SIG-M5 treated with dmso at 0.1 percent for 504 hours (cell line): ENCODE data around the gene PLEKHH3.
"Not testable (repeated sequence)": the region's sequence is repeated elsewhere in the genome, so short reads cannot be mapped to it uniquely, and the experiment has no call there.

Source experiments
- DNase-seq: peaks from one replicate; lab custom pipeline; 2025; ENCODE audit not compliant: unreplicated experiment; lab: John Stamatoyannopoulos, UW

The PLEKHH3 gene

DNA sequence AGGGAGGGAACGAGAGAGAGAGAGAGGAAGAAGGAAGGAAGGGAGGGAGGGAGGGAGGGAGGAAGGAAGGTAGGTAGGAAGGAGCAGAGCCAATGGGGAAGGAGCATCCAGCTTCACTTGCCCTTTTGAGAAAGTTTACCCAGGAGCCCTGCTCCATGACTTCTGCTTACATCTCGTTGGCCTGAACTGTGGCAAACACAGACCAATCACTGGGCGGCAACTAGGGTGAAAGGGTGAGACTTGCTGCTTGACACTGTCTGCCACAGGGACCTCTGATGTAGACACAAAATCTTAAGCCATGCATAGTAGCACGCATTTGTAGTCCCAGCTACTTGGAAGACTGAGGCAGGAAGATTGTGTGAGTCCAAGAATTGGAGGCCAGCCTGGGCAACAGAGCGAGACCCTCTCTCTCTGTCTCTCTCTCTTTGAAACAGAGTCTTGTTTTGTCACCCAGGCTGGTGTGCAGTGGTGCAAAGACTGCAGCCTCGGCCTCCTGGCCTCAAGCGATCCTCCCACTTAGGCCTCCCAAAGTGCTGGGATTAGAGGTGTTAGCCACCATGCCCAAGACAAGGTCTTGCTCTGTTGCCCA, 37.2 kb downstream of the PLEKHH3 start:
- DNase-seq: peak; percentile 26

DNA sequence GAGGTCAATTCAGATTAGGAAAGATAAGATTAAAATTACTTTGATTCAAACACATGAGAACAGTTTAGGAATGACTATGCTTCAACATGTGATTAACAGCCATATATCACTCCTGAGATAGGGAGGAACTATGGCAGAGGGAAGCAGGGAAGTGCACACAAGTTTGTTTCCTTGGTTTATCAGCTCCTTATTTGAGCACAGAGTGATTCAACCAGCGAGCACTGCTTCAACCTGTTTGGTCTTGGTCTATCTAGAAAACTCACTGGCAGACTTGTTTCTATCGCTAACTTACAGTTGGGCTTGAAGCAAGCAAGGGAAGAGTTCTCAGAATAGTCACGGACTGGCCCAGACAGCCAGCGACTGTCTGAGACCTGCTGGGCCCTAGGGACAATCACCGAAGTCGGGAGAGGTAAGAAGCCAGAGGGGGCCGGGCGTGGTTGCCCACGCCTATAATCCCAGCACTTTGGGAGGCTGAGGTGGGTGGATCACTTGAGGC, 43.8 kb downstream of the PLEKHH3 start:
- no peak for DNase-seq

DNA sequence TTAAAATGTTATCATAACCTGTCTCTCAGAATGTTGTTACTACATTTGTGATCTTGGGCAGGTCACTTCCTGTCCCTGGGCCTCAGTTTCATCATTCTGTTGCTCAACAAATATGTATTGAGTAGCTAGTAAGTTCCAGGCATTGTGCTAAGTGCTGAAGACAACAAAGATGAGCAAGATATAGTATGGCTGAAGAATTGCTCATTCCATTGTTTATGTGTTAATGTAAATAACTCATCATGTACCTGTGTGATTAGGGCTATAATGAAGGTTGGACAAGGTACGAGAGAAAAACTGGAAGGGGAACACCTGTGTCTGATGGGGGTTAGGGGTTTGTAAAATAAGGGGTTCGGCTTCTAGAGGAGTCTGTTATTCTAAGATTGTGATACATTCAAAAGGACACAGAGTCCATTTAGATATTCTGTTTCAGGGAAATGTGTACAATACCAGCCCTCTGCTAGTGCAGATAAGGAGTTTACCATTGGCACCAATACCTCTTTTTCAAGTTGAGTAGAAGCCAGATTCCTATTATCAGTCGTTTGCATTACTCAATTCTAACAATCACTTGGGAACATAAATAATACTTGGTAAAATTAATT, 47.3 kb downstream of the PLEKHH3 start:
- no peak for DNase-seq

DNA sequence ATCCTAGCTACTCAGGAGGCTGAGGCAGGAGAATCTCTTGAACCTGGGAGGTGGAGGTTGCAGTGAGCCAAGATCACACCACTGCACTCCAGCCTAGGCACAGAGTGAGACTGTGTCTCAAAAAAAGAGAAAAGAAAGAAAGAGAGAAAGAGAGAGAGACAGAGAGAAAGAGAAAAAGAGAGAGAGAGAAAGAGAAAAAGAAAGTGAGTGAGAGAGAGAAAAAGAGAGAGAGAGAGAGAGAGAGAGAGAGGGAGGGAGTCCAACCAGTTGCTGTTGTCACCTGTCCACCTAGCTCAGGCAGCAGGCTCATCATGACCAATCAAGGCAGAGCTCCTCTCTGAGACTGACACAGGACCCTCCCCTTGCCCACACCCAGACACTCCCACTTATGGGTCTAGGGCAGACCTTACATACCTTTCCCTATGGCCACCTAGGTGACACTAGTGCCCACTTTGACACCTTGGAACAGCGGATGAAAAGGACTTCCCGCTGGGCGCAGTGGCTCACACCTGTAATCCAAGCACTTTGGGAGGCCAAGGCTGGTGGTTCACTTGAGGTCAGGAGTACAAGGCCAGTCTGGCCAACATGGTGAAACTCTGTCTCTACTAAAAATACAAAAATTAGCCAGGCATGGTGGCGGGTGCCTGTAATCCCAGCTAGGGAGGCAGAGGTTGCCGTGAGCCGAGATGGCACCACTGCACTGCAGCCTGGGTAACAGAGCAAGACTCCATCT, 49.6 kb downstream of the PLEKHH3 start:
- DNase-seq: not testable (repeated sequence)

DNA sequence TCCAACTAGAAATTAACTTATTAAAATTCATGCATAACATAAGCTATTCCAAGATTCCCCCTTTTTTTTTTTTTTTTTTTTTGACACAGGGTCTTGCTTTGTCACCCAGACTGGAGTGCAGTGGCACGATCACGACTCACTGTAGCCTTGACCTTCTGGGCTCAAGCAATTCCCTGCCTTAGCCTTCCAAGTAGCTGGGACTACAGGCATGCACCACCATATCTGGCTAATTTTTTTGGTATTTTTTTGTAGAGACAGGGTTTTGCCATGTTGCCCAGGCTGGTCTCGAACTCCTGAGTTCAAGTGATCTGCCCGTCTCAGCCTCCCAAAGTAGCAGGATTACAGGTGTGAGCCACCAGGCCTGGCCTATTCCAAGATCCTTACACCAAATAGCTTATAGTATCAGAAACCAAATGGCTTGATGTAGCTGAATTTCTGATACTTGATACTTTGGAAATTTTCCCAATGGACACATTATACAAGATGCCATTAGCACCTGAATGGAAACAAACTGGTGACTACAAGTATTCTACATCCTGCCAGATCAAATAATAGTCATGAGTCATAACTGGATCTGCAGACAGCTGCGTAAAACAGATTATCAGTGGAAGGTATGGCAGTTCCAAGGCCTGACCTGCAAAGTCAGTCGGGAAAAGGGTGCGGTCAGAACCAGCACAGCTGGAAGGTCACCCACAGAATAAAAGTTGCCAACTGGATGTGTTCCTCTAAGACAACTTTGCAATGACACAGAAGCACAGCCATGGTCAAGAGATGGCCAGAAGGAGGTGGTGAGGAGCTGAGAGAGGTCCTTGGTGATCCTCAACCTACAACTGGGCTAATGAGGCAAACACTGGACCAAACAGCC, 52.8 kb downstream of the PLEKHH3 start:
- DNase-seq: no peak

DNA sequence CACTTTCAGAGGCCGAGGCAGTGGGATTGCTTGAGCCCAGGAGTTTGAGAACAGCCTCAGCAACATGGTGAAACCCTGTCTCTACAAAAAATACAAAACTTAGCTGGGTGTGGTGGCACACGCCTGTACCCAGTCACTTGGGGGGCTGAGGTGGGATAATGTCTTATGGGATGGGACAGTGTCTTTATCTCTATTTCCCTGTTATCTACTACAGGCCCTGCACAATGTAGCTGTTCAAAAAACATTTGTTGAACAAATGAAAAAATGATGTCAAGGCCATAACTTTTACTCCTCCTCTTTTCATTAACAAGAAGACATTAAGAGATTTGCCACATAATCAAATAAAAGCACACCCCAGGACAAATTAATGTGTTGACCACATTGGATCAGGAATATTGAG, 53.5 kb downstream of the PLEKHH3 start:
- no peak for DNase-seq

DNA sequence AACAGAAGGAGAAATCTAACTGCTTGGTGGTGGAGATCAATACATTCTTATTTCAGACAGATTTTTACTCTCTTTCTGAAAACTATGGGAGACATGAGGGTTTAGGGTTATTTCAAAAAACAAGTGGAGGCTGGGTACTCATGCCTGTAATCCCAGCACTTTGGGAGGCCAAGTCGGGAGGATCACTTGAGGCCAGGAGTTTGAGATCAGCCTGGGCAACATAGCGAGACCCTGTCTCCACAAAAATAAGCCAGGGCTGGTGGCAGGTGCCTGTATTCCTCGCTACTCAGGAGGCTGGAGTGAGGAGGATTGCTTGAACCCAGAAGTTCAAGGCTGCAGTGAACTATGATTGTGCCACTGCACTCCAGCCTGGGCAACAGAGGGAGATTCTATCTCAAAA, 54.8 kb downstream of the PLEKHH3 start:
- DNase-seq: not testable (repeated sequence)

DNA sequence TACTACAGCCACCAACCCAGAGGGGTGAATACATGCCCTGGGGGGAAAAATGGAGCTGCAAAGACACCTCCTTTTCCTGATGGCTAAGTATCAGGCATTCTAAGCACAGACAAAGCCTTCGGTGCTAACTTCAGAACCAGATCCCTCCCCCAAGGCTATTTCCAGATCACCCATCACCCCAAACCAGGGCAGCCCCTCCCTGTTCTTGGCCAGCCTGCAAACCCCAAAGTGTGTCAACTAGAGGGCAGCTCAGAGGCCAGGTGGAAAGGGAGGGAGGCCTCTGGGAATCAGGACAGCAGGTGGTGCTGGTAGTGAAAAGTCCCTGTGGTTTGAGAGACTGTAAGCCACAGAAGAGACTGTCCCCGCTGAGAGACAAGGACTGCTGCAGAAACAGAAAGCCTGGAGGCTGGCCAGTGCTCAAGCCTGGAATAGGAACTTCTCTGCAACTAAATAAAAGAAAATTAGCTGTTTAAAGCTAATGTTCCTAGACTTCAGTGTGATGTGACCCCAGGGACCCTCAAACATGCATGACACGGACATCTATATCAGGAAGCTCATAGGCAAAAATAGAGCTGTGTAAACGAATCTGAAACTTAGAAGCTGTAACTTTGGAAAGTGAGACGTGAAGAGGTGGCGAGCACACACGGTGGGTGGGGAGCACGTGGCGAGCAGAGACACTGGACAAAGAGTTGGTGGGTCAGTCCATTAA, 58.2 kb downstream of the PLEKHH3 start:
- DNase-seq: no peak

DNA sequence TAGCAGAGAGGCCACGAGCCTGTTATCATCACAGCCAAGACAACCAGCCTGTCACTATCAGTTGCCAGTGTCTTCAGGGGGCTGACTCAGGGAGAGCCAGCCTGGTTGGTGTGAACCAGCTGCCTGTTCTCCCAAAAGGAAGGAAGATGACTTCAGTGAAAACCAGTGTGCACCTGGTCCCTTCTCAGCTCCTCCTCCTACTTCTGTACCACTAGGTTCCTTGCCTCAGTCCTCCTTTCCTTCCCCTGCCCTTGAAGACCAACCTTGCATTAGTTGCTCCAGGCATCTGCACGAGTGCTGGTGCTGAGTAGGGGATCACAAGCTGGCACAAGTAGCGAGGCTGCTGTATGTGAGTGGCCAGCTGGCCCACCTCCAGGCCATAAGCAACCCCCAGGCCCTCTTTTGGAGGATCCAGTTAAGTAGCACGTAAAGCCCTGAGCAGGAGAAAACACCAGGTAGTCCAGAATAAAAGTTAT, 58.8 kb downstream of the PLEKHH3 start:
- no peak for DNase-seq
